DMS53 (cell line): ENCODE measurements around the gene GSS.

Source experiments
- DNase-seq: peaks from one replicate; lab custom pipeline; 2025; lab: John Stamatoyannopoulos, UW

The GSS gene

GRCh38 chr20:34946661-34947060 is 8.9 kb downstream of the GSS start:
- DNase-seq = no peak

DNA sequence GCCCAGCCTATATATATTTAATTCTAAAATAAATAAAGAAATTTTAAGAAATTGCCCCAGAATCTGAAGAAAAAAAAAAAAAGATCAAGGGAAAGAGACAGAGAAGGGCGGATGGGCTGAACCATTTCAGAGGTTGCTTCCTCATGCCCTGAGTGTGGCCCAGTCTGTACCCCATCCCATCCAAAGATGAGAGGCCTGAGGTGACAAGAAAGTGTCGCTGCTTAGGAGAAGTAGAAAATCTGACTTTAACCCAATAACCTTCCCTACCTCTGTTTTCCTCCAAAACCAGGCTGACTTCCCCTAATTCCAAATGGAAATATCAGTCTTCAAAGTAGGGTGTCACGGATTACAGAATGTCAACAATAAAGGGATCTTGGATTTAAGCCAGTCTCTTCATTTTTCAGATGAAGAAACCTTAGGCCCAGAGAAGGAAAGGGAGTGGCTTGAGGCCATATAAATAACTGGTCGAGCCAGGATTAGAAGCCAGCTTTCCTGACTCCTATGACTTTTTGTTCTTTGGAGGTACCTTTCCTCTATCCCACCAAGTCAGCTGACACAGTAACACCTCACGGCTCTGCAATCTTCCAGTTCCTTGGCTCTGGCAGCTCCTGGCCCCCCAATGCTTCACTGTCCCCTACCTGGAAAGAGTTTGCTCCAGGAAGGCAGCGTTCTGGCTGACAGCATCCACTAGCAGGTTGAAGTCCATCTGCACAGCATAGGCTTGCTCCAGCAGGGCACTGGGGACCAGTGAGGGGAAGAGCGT is 10.1 kb downstream of the GSS start:
- no peak for DNase-seq

GRCh38 chr20:34943808-34944567 is 11.6 kb downstream of the GSS start:
- DNase-seq = no peak

DNA sequence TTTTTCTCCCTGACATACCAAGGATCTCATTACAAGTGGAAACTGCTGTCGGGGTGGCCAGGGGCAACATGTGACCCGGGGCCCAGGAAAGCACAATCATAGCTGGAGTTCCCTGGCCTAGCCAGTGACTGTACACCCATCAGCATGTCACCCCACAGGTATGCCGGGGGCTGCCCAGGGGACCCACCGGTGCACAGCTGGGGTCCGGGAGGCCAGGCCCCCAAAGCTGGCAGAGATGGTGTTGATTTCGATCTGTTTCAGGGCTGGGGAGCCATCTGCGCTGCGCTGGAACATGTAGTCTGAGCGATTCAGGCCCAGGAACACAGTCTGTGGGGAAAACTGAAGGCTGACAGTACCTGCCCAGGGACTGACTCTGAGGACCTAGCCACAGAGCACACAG is 13.3 kb downstream of the GSS start:
- DNase-seq = no peak

- DNase-seq = no peak
These were observed 14.4 kb downstream of the GSS start for GRCh38 chr20:34941226-34941625.

- DNase-seq = no peak
These were observed 15.5 kb downstream of the GSS start for GRCh38 chr20:34940081-34940481.

GRCh38 chr20:34938466-34939163 is 17.0 kb downstream of the GSS start:
- DNase-seq = no peak

- no peak for DNase-seq
These were observed 23.8 kb downstream of the GSS start for GRCh38 chr20:34931771-34932170.

- DNase-seq = no peak
These were observed 27.2 kb downstream of the GSS start for GRCh38 chr20:34928411-34928810.

GRCh38 chr20:34927736-34928135 is 27.9 kb downstream of the GSS start:
- DNase-seq = no peak

- no peak for DNase-seq
These were observed 29.0 kb downstream of the GSS start for GRCh38 chr20:34926581-34926980.

- no peak for DNase-seq
These were observed 29.6 kb downstream of the GSS start for GRCh38 chr20:34925981-34926380.

- no peak for DNase-seq
These were observed 30.3 kb downstream of the GSS start for GRCh38 chr20:34925341-34925740.

DNA sequence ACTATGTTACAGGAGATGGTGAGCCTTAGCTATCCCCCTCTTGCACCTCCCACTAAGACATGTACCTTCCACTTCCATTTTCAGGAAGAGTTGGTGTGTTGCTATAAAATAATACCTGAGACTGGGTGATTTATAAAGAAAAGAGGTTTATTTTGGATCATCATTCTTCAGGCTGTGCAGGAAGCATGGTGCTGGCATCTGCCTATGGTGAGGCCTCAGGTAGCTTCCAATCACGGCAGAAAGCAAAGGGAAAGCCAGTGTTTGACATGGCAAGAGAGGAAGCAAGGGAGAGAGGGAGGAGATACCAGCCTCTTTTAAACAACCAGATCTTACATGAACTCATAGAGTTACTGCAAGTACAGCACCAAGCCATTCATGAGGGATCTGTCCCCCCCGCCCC is 32.2 kb downstream of the GSS start:
- DNase-seq = no peak

- DNase-seq = no peak
These were observed 32.8 kb downstream of the GSS start for GRCh38 chr20:34922654-34923381.

DNA sequence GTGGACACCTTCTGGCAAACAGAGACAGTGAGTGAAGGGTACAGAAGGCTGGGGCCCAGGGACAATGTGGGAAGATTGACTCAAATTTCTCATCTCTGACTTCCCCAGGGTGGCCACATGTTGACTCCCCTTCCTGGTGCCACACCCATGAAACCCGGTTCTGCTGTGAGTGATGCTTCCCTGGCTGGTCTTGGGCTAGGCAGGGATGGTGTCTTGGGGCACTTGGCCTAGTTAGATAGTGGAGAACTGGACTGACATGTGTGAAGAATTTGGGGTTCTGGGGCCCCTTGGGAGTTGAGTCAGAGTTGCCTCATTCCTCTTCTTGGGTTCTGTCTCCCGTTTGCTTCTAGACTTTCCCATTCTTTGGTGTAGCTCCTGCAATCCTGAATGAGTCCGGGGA is 34.2 kb downstream of the GSS start:
- DNase-seq = no peak

DNA sequence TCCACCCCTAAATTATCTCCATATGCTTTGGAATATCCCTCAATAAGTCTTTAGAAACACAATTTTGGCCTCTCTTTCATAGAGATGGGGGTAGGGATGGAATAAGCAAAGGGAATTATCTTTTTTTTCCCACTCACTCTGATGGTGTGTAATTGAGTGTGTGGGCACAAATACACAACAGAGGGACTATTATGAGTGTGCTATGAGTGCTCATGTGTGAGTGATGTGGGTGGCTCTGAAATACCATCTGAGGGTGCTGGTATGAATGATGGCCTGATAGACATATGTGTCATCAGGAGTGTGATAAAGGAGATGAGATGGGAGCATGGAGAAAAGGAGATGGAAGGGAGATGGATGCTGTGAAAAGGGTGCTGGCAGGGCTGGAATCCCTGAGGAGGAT is 35.6 kb downstream of the GSS start:
- DNase-seq = no peak

GRCh38 chr20:34916774-34917354 is 38.7 kb downstream of the GSS start:
- DNase-seq = no peak

DNA sequence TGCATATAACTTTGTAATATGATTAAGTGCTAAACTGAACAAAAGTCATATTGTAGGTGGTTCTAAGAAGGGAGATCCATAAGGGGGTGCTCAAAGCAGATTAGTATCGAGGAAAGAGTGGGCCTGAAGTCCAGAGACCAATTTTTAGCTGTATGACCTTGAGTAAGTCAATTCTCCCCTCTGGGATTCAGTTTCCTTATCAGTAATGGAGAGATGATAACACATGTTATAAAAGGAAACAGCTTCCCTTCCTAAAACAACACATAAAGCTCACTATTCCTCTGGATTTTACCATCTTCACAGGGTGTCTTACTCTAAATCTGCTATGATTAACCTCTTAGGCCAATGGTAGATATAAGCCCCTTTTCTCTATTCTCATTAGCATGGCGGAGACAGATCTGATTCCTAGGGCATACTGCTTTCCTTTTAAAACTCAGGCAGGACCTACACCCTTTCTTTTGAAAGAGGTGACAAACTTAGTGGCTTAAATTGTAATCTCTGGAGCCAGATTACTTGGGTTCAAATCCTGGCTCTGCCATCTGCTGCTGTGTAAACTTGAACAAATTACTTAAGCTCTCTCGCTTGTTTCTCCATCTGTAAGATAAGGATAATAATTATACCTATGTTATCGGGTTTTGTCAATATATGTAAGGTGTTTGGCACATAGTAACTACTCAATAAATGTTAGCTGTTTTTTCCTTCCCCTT is 39.7 kb downstream of the GSS start:
- no peak for DNase-seq

DNA sequence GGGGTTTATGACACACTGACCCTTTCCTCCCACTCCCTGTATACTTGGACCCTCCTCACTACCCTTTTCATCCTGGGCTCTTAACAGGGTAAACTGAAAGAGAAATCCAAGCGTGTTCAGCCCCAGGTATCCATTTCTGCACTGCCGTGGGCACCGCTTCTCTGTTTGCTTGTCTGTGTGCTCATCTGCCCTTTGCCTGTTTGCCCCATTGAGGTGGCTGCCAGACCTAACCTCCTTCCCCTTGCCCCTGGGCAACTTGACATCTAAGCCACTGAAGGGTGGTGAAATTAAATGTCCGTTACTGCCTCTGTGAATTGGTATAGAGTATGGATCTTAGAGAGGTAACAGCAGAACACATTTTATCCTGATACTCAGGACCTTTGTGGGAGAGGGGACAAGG is 40.5 kb downstream of the GSS start:
- DNase-seq = no peak
